NCI-H345 treated with DMSO at 0.1 percent for 48 hours (cell line): ENCODE data around the gene RAD51B.
"Not testable (repeated sequence)": the region's sequence is repeated elsewhere in the genome, so short reads cannot be mapped to it uniquely, and the experiment has no call there.

Experiments
- DNase-seq: peaks from one replicate; lab custom pipeline; 2025; ENCODE audit not compliant: unreplicated experiment; lab: John Stamatoyannopoulos, UW

The RAD51B gene

DNA sequence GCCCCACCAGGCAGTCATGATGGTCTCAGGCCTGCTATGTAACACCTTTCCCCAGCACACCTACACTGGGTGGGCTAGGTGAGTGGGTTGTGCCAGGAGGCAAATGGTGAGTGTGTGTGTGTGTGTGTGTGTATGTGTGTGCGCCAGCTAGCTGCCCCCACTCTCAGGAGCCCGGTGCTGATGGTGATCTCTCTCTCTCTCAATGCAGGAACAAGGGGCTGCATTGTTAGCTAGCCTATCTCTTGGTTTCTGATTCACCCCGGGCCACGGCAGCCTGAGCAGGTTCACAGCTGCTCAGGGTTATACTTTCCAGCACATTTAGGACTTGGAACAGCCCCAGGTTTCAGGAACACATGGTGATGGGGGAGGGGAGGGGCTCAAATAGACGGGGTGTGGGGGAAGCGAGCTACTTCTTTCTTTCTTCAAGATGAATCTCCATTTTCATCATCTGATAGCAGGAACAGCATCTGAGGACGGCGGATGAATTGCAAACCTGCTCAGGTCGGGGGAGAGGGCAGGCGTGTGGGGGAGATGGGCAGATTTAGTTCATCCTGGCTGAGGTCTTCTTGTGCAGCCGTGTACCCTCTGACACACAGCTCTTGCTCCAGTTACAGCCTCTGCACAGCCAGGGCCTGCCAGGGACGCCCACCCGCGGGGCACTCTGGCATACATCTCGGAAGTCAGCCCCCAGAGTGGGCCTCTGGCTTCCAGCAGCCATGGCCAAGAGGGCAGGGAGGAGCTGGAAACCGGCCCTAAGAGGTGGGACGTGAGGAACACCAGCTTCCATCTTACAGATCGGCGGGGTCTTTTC, 835.6 kb downstream of the RAD51B start:
- no peak for DNase-seq

DNA sequence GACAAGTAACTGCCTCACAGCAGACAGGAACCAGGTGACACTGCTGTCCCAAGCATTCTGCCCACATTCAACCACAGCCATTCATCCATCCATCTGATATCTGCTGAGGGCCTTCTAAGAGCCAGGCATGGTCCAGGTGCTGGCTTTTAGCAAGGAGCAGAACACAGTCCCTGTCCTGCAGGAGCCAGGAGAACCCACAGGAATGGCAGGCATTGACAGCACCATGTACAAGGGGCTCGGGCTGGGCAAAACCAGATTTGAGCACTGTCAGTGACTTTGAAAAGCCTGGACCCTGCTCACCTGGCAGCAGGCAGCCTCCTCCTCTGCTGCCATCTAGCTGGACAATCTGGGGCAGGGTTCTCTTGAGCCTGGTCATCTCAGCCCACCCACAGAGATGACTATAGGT, 836.3 kb downstream of the RAD51B start:
- DNase-seq = no peak

DNA sequence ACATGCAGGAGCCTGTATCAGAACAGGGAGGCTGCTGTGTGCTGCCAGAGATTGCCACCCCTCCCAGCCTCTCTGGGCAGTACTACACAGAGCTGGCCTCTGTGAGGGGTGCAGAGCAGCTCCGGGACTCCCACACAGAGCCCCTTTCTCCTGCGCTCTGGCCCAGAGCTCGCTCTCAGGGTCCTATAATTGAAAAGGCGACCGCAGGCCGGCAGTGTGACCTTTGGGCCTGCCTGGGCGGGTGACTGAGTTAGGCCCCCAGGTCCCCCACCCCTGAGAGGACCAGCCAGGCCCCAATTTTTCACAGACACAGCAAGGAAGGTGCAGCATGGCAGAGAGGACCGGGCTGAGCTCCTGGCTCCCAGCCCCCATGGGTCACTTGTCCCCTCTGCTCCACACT, 836.9 kb downstream of the RAD51B start:
- DNase-seq = no peak

DNA sequence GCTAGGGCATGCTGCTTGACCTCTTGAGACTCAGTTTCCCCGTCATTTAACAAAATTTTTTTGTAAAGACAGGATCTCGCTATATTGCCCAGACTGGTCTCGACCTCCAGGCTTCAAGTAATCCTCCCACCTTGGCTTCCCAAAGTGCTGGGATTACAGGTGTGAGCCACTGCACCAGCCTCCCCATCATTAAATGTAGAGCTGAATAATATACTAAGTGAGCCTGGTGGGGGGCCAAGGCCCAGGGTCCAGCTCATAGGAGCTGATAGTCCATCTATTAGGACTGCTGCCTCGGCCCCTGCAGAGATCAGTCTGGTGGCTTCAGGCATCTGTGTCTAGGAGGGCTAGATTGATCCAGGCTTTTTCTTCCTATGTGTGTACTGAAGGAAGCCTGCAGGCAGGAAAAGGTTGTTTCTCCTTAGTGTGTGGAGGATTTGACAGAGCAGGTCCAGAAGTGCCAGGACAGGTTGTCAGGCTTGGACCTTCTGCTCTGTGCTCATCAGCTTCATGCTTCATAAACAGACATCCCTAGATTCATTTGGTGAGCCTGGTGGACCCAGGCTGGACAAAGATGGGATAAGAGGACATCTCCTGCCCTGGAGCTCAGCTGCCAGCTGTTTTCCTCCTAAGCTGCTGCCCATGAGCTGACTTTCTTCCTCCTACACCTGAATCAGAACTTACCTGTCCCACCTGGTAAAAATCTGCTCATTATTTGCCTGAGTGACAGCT, 837.9 kb downstream of the RAD51B start:
- DNase-seq = no peak

DNA sequence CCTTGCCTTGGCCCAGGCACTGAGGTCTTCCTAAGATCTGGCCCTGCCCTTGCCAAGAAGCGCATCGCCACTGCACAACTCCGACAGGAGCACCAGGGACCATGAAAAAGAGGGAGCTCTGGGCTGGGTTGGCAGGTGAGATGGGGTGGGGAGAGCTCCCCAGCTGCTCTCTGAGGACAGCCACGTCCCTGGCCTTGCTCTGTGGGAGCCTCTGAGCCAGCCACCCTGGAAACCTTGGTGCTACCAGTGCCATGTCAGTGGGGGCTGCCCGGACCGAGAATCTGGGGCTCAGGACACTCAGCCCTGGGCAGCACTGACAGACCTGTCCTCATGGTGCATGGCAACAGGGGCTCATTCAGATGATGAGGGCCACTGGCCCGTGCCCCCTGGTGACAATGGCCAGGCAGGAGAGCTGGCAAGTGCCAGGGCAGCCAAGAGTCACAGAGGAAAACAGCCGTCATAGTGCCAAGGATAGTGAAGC, 838.5 kb downstream of the RAD51B start:
- no peak for DNase-seq

DNA sequence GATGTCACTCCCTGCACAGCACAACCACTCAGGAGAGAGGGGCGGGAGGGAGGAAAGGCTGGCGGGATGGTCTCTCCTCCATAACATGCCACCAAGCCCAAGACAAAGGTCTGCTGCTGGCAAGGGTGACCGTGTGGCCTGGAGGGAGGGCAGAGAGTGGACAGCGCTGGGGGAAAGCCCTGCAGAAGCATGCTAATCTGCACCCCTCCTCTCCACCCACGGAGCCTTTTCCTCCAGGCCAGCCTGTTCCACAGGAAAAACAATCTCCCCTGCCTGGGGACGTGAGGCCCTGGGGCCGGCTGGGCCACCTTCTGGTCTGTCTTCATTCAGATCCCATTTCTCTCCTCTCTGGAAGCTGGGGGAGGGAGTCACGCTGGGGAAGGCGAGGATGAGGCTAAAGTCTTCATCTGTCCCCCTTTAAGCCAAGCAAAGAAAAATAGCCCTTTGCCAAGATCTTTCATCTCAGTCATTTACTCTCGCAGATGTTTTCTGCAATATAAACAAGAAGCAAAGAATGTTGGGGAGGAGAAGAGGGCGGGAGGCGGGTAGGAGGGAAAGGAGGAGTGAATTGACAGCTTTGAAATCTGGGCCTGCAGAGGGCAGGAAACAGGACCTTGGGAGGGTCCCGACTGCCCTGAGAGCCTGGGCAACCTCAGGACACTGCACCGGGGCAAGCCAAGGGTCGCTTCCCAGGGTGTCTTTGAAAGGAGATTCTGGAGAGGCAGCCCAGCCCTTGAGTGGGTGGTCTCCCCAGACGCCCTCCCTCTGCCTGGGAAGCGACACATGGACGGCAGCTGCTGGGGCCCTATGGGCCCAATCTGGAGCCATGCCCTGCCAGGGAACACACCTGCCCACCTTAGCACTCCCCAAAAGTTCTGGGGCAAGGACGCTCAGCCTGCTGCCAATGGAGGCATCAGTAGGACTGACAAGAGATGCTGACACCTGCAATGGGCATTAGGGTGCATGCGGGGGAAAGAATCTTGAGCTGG, 839.7 kb downstream of the RAD51B start:
- no peak for DNase-seq

DNA sequence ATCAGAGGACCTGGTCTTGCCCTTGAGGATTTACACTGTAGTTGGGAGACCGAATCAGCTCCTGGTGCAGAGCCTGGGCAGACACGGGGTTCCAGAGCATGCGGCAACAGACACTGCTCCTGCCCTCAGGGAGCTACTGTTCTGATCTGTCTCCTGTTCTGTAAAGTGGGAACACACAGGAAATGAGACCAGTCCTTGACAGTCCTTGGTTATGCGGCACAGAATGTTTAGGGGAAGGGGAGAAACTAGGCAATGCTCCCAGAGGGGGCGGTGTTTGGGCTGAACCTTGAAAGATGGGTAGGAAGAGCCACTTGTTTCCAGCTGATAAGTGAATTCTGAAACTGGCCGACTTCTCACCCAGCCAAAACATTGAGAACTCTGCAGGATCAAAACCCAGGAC, 840.9 kb downstream of the RAD51B start:
- DNase-seq = no peak

DNA sequence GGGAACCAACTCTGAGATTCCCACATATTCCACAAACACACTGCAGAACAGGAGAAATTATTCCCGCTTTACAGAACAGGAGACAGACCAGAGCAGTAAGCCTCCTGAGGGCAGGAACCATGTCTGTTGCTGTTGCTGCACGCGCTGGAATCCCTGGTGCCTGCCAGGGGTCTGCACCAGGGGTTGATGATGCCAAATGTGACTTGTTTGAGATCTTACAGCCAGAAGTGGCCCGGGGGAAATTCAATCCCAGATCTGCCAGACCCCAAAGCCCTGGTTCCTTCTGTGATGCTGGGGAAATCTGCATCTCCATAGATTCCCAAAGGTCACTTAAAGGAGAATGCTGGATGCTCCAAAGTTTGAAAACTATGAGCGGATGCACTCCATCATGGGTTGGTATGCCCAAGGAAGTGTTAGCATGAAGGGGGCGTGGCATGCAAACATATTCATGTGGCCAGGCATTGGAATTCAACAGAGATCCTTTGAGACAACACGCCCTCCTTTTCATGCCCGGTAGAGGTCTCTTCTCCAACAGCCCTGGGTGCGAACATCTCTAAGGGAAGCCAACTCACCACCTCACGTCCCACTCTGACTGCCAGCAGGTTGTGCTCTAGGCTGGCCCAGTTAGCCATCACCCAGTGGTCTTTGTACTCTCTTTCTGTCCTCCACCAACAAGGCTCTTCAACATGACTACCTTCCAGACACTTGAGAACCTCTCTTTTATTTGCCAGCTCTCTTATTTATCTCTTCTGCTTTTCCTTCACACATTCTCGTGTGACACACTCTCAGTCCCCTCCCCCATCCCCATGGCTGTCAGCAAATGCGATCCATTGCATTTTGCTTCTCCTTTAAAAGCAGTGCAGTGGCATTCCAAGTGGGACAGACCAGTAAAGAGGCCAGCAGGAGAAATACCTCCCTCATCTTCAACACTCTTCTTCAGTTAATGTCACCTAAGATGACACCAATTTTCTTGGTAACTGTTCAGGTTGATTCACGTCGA, 841.9 kb downstream of the RAD51B start:
- DNase-seq = no peak

DNA sequence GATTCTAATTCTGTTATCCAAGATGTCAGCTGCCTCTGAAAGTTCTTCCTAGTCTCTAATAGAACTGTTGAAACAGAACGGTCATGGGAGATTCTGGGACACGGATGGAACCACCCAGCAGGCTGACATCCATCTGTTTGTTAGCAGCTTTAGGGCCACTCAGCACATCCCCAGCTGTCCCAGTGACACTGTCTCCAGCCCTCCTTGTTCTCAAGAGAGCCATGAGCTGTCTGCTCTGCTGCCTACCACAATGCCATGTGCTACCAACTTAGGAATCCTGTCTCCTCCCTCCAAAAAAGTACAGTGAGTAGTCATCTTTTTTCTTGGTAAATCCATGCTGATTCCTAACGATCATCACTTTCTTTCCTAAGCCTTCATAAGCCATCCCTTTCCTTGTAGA, 842.8 kb downstream of the RAD51B start:
- DNase-seq = no peak

DNA sequence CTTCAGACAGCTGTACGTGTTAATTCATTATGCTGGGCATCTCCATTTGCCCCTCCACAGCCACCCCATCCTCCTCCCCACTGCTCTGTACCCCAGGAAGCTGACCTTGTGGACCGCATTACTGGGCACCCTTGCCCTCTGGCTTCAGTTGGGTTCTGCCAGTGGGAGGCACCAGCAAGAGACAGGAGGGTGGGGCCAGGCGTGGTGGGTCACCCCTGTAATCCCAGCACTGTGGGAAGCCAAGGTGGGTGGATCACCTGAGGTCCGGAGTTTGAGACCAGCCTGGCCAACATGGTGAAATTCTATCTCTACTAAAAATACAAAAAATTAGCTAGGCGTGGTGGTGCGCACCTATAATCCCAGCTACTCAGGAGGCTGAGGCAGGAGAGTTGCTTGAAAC, 843.2 kb downstream of the RAD51B start:
- not testable (repeated sequence) for DNase-seq

DNA sequence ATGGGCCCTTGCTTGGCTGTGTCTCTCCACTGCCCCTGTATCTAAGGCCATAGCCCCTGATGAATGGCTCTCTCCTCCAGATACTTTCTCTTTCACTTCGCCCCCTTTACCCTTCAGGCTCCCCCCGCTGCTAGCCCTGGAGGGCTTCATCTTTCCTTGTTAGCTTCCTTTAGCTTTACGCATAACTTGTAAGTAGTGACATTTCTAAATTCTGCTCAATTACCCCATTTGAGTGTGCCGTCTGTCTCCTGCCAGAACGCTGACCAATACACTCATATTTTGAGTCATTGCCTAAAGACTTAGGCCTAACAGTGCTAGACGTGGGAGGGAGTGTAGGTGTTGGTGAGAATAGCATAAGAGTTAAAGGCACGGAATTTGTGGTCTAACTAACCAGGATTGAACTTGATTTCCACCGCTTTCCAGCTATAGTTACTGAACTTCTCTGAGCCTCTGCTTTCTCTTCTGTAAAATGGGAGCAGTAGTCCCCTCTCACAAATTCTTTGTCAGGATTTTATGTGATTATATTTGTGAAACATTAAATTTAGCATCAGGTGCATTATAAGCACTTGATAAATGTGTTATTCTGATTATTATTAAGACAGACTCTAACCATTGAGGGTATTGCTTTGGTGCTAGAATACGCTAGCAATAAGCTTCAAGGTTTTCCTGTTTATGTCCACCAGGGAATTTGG, 844.0 kb downstream of the RAD51B start:
- DNase-seq = no peak

DNA sequence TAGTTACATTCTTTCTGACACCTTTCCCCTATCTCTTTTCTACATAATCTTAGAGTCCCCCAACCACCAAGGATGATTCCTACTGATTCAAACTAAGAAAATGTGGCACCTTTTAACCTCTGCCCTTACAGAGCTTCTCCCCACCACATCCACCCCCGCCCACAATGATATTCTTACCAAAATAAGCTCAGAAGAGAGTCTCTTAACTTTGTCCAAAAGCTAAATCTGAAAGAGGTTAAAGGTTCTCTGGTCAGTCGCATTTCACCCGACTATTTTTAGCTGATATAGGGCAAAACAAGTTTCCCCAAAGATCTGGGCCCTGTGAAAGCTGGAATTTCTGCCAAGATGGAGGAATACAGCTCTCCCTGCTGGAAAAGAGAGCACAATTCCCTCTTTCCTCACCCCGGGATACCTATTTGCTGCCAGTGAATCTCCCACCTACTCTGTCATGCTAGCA, 844.7 kb downstream of the RAD51B start:
- DNase-seq = no peak

DNA sequence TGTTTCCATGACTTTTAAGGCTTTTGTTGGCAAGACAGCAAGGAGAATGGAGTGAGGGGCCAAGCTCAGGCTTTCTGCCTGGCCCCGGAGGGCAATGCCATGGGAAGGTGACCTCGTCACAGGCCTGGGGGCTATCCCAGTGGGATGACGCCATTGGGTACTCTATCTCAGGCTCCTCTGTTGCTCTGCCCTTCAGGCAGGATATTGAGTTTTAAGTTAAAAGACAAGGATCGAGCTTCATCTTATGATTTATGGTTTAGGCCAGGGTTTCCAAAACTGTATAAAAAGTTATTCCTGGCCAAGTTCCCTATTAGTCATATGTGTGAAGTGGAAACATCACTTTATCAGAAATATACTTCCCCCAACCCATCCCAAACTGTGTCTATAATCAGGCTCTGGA, 845.6 kb downstream of the RAD51B start:
- DNase-seq = no peak

DNA sequence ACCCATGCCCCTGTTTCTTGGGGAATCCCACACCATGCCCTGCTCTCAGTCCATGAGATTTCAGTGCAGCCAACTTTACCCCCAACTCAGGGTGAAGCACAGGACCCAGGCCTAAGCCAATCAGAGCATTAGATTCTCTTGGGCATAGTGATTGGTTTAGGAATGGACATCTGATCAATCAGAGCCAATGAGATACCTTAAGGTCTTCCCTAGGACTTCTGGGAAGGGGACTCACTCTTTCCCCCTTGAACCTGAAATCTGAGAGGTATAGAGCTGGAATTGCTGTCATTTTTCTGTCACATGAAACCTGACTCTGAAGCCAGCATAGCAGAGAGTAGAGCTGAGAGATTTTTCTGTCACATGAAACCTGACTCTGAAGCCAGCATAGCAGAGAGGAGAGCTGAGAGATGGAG, 846.2 kb downstream of the RAD51B start:
- no peak for DNase-seq

DNA sequence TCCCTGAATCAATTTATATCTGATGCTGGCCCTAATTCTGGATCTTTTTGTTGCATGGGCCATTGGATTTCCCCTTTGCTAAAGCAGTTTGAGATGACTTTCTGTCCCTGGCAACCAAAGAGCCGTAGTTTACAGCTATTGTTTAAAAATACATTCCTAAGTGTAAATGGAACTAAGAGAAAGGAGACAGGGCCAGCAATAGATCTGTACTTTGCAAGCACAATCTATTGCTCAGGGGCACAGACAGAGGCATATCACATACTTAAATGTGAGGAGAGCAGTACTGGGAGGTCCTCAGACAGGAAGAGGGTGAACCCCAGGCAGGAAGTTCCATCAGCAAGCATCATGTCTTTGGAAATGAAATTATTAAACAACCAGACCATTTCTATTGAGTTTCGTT, 846.7 kb downstream of the RAD51B start:
- DNase-seq = no peak

DNA sequence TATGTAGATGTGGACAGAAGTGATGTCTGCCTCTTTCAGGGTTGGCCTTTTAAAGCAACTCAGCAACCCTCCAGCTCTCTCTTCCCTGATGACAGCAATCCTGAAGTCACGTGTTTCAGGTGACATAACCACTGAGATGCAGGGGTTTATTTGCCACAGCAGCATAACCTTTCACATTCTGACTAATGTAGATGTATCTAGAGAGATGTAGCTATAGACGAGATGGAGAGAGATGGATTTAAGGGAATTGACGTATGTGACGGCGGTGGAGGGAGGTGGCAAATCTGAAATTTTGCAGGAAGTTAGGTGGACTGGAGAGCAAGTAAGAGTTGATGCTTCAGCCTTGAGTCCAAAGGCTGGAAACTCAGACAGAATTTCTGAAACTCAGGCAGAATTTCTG, 847.3 kb downstream of the RAD51B start:
- no peak for DNase-seq

DNA sequence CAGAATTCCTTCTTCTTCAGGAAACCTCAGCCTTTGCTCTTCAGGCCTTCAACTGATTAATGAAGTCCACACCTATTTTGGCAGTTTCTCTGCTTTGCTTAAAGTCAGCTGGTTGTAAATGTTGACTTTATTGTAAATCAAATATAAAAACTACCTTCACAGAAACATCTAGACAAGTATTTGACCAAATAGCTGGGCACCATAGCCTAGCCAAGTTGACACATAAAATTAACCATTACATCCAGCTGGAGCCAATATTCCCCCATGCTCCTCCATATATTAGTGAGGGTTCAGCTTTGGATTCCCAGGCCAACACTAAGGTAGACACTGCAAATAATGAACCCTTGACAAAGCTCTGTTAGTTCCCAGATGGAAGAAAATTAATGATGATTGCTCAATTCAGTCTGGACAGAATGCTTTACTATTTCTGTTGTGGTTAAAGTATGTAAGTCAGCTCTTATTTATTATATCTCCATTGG, 847.8 kb downstream of the RAD51B start:
- DNase-seq = no peak

DNA sequence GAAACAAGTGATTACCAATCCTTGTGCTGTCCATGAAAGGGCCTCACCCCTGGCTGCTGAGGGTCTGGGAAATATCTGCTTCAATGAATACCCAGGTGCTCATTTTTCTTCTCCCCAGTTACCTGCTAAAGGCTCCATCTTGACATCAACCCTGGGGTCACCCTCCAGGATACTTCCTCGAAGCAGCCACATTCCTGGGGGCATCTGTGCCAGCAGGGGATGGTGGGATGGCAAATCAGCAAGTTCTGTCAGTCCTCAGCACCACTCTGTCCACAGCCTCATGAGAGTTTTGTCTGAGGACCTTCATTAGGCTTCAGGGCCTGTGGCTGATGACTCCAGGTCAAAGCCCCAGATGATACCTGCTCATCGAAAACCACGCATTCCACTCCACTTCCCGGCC, 848.4 kb downstream of the RAD51B start:
- DNase-seq = no peak

DNA sequence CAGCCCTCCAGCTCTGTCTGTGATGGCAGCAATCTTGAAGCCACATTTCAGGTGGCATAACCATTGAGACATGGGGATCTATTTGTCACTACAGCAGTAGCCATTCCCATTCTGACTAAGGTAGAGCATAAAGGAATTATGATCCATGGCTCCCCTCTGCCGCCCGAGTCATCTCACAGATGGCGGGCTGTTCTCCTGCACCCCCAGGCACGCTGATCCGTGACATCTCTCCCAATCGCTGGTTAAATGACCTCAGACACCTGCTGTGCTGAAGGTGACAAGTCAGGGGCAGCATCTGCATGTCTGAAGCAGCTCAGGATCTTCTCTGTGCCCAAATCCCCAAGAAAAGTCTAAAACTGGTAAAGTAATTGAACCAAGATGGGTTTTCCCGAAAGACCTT, 849.0 kb downstream of the RAD51B start:
- DNase-seq = no peak
